Right kidney (tissue), 1 donor: ENCODE results near the gene BTNL8.

Experiments
- DNase-seq: peaks from one replicate; pipeline ENCODE4 v3.0.0-alpha.2; 2016

Gene BTNL8

DNA sequence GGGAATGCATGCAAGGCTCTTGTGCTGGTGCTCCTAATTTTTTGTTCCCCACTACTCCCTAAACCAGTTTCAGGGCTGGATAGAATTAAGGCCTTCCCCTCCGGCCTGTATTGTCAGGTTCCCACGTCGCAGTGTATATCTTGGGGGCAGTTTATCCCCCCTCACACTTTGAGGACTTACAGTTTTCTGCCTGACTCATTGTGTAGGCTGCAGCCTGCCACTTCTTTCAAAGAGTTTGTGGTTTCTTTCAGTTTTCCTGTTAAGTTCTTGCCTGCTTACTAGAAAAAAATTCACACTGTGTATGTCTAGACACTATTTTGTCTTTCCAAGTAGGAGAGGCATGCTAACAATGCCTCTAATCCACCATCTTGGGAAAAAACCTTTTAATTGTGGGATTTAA is 61.2 kb downstream of the BTNL8 start:
- no peak for DNase-seq

DNA sequence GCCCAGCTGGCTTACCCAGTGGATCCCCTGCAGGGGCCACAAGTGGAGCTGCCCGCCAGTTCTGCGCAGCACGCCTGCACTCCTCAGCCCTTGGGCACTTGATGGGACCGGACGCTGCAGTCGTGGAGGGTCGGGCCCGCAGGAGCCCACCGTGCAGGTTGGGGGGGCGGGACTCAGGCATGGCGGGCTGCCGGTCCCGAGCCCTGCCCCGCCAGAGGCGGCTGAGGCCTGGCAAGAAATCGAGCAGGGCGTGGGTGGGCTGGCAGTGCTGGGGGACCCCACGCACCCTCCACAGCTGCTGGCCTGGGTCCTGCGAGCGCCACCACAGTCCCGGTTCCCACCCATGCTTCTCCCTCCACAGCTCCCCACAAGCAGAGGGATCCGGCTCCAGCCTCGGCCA is 70.4 kb downstream of the BTNL8 start:
- no peak for DNase-seq

GRCh38 chr5:180970336-180970735 is 71.4 kb downstream of the BTNL8 start:
- no peak for DNase-seq

DNA sequence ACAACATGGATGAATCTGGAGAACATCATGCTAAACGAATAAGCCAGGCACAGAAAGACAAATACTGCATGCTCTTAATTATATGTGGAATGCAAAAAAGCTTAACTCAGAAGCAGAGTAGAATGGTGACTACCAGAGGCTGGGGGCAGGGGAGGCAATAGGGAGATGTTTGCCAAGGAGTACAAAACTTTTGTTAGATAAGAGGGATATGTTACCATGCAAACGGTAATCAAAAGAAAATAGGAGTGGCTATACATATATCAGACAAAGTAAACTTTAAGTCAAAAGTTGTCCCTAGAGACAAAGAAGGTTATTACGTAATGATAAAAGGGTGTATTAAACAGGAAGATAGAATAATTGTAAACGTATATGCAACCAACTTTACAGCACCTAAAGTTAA is 71.9 kb downstream of the BTNL8 start:
- no peak for DNase-seq

DNA sequence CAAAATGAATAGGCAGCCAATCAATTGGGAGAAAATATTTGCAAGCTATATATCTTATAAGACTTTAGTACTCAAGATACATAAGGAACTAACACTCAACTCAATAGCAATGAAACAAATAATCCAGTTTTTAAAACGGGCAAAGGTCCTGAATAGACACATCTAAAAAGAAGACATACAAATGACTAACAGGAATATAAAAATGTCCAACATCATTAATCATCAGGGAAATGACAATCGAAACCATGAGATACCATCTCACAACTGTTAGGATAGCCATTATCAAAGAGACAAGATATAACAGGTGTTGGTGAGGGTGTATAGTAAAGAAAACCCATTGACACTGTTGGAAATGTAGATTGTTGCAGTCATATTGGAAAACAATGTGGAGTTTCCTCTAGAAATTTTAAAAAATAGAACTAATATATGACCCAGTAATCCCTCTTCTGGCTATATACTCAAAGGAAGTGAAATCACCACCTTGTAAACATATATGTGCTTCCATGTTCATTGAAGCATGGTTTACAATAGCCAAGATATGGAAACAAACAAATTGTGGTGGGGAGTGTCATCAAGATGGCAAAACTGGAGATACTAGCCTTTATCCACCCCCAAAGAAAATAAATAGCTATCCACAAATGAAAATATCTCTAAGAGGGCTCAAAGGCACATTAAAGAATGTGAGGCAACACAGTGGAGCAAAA is 75.8 kb downstream of the BTNL8 start:
- DNase-seq, result no peak

DNA sequence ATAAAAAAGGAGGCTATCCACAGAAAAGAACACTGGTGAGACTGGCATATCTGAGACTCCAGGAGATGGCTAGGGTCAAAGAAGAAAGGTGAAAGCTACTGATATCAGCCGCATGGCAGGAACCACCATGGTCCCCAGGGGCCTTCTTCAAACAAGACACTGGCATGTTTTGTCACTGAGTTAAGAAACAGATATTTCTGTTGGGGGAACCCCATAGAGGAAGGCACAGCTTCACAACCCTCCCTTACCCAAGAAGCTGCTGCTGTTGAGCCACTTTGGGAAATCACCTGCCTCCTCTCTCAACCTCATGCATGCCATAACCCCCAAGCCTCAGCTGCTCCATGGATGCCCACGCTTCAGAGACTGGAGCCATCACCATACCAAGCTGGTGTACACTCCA is 76.4 kb downstream of the BTNL8 start:
- DNase-seq, result no peak

DNA sequence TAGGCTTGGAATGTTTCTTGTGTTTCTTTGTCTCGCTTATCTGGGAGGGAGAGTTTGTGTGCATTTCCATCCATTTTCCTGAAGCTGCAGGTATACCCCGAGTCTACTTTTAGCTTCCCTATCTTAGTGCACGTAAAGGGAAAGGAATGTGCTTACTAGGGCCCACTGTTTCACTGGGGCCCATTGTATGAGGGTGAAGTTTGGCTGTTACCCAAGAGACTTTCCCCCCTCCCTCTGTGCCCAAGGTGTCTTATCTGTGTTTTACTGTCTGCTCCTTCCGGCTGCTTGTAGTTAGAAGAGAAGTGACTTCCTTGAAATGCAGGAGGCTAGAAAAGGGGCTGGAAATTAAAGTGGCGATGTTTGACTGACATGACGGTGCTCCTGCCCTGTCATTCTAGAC is 77.6 kb downstream of the BTNL8 start:
- no peak for DNase-seq

- no peak for DNase-seq
Observed at GRCh38 chr5:180977852-180978251, 78.9 kb downstream of the BTNL8 start.

- DNase-seq, result no peak
Observed at GRCh38 chr5:180982008-180982741, 83.2 kb downstream of the BTNL8 start.

DNA sequence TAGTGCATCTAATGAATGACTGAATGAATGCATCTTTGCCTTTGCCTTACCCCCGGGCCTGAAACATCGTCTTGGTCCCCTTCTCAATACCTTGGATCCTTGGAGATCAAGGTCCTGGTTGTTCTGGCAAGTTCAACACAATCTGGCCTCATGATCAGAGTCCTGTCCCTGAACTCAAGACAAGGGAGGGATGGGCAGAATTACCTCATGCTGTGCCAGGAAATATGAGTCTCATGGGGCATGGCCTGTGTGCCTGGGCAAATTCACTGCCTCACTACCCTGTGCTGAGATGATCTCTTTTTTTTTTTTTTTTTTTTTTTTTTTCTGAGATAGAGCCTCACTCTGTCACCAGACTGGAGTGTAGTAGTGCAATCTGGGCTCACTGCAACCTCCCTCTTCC is 89.1 kb downstream of the BTNL8 start:
- no peak for DNase-seq

- DNase-seq, result no peak
Observed at GRCh38 chr5:180988592-180988991, 89.6 kb downstream of the BTNL8 start, which contains the start of gene BTNL3. BTNL3 (plus strand) TSS chr5:180988846; CDS start chr5:180989029, 183 bp downstream.

GRCh38 chr5:180990086-180990881 is 91.3 kb downstream of the BTNL8 start:
- no peak for DNase-seq

DNA sequence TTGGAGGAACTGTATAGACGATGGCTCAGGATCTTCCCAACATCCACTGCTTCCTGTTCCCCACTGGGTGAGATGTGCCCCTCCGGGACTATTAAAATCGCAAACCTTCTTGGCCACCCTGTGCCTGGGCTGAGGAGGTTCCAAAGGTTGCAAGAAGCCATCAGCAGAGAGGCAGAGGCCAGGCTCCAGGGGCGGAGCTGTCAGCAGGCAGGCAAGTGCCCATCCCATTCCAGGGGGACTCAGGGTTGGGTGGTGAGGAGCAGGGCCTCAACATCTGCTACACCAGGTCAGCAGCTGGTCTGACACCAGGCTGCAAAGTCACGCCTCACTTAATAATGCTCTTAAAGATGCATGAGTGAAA is 91.9 kb downstream of the BTNL8 start:
- no peak for DNase-seq
